Mesenchymal stem cell (in vitro differentiated cells and primary cell): ENCODE data around the gene TUBE1.

Experiments used
- DNase-seq: peaks from one replicate; pipeline ENCODE4 v3.0.0-alpha.2; 2013
- H2AFZ ChIP-seq: one replicate; pipeline ENCODE4 v1.6.1; 2013; ENCODE audit warnings: low read depth, mild to moderate bottlenecking, control low read depth, inconsistent platforms, low read length, moderate library complexity
- H2AK5ac ChIP-seq: 2 replicates; pipeline ENCODE4 v1.6.1; 2013; ENCODE audit warnings: low read length, moderate library complexity, mild to moderate bottlenecking, inconsistent platforms; ENCODE audit not compliant: severe bottlenecking
- H2BK120ac ChIP-seq: one replicate; pipeline ENCODE4 v1.6.1; 2013; ENCODE audit warnings: low read depth, mild to moderate bottlenecking, inconsistent platforms, low read length, moderate library complexity
- H2BK12ac ChIP-seq, 2 experiments: one replicate each; pipeline ENCODE4 v1.6.1; 2013; ENCODE audit warnings: inconsistent platforms in 2 of 2, low read length in 2 of 2, mild to moderate bottlenecking in 2 of 2, moderate library complexity in 2 of 2, control low read depth in 1 of 2
- H2BK15ac ChIP-seq: one replicate; pipeline ENCODE4 v1.6.1; 2013; ENCODE audit warnings: mild to moderate bottlenecking, low read depth, inconsistent platforms; ENCODE audit not compliant: poor library complexity, severe bottlenecking
- H2BK5ac ChIP-seq: 2 replicates; pipeline ENCODE4 v1.6.1; 2013; ENCODE audit warnings: low read depth, mild to moderate bottlenecking, low read length, control low read depth, inconsistent platforms; ENCODE audit not compliant: poor library complexity, severe bottlenecking
- H3K14ac ChIP-seq, 2 experiments: one replicate each; pipeline ENCODE4 v1.6.1; 2013; ENCODE audit warnings: inconsistent platforms in 2 of 2, low read length in 2 of 2, control low read depth in 1 of 2, mild to moderate bottlenecking in 1 of 2, moderate library complexity in 1 of 2
- H3K18ac ChIP-seq, 2 experiments: one replicate each; pipeline ENCODE4 v1.6.1; 2013; ENCODE audit warnings: inconsistent platforms in 2 of 2, low read length in 2 of 2, control low read depth in 1 of 2, low read depth in 1 of 2, mild to moderate bottlenecking in 1 of 2
- H3K23ac ChIP-seq, 2 experiments: one replicate each; pipeline ENCODE4 v1.6.1; 2013; ENCODE audit warnings: inconsistent platforms in 2 of 2, low read length in 2 of 2, mild to moderate bottlenecking in 2 of 2, moderate library complexity in 2 of 2, control low read depth in 1 of 2
- H3K27ac ChIP-seq: 2 replicates; pipeline ENCODE4 v1.5.1; 2013; ENCODE audit warnings: mild to moderate bottlenecking, moderate library complexity, low read length, control low read depth, inconsistent platforms; ENCODE audit not compliant: poor library complexity, severe bottlenecking
- H3K27me3 ChIP-seq, 2 experiments: 2 replicates each; pipeline versions ENCODE4 v1.6.1 to v1.7.0; 2013; ENCODE audit warnings: low read length in 2 of 2, mild to moderate bottlenecking in 2 of 2, moderate library complexity in 2 of 2, control low read depth in 1 of 2, inconsistent platforms in 1 of 2; ENCODE audit not compliant: control insufficient read depth in 1 of 2, insufficient read depth in 1 of 2
- H3K36me3 ChIP-seq, 2 experiments: 2 replicates each; pipeline versions ENCODE4 v1.6.1 to v1.7.0; 2013; ENCODE audit warnings: low read length in 2 of 2, control low read depth in 1 of 2, inconsistent platforms in 1 of 2, low read depth in 1 of 2, mild to moderate bottlenecking in 1 of 2; ENCODE audit not compliant: insufficient read depth in 2 of 2, control insufficient read depth in 1 of 2
- H3K4ac ChIP-seq, 2 experiments: one replicate each; pipeline ENCODE4 v1.6.1; 2013; ENCODE audit warnings: inconsistent platforms in 2 of 2, low read length in 2 of 2, mild to moderate bottlenecking in 2 of 2, moderate library complexity in 2 of 2, control low read depth in 1 of 2, low read depth in 1 of 2
- H3K4me1 ChIP-seq: 2 replicates; pipeline ENCODE4 v1.6.1; 2013; ENCODE audit warnings: low read depth, low read length, control low read depth; ENCODE audit not compliant: control insufficient read depth, insufficient read depth
- H3K4me2 ChIP-seq: 2 replicates; pipeline ENCODE4 v1.6.1; 2013; ENCODE audit warnings: low read length, mild to moderate bottlenecking, inconsistent platforms; ENCODE audit not compliant: poor library complexity, severe bottlenecking
- H3K4me3 ChIP-seq, 2 experiments: 2 replicates each; pipeline versions ENCODE4 v1.5.1 to v1.7.0; 2013; ENCODE audit warnings: low read length in 2 of 2, mild to moderate bottlenecking in 2 of 2, control low read depth in 1 of 2, low read depth in 1 of 2; ENCODE audit not compliant: insufficient read depth in 1 of 2
- H3K79me1 ChIP-seq: replicated peaks from 2 replicates; pipeline ENCODE4 v1.6.1; 2013; ENCODE audit warnings: mild to moderate bottlenecking, control low read depth, low read length, inconsistent platforms; ENCODE audit not compliant: poor library complexity, severe bottlenecking
- H3K9ac ChIP-seq: 2 replicates; pipeline ENCODE4 v1.7.0; 2013; ENCODE audit warnings: mild to moderate bottlenecking, low read length, moderate library complexity
- H3K9me3 ChIP-seq: 2 replicates; pipeline ENCODE4 v1.7.0; 2013; ENCODE audit warnings: mild to moderate bottlenecking, low read length; ENCODE audit not compliant: control insufficient read depth
- H4K8ac ChIP-seq: one replicate; pipeline ENCODE4 v1.6.1; 2013; ENCODE audit warnings: inconsistent platforms, mild to moderate bottlenecking, low read length, moderate library complexity
- H4K91ac ChIP-seq: one replicate; pipeline ENCODE4 v1.6.1; 2013; ENCODE audit warnings: mild to moderate bottlenecking, low read length, inconsistent platforms
- WGBS: methylation state at CpG from one replicate; pipeline ENCODE4 v1.1.7; 2013; ENCODE audit warnings: mixed read lengths; 5-methylcytosine and 5-hydroxymethylcytosine counted together

TUBE1 gene

GRCh38 chr6:112122756-112123155 lies 35.5 kb upstream of the TUBE1 start:
- 95% methylated on average over 1 of the region's 2 CpGs for WGBS
- no peak overlapping the region for H3K4me2 ChIP-seq
- H3K23ac ChIP-seq: no peak overlapping the region
- no peak overlapping the region for H3K9ac ChIP-seq
- no peak overlapping the region for H3K4ac ChIP-seq
- no peak overlapping the region for H2BK5ac ChIP-seq
- H4K8ac ChIP-seq: no peak overlapping the region
- peaks cover 0 to 99% of the 10 kb centered on the region in 2 experiments for H3K36me3 ChIP-seq
- H4K91ac ChIP-seq: no peak overlapping the region
- H3K27me3 ChIP-seq: no peaks in the 10 kb centered on the region
- H2BK120ac ChIP-seq: no peak overlapping the region
- no peak overlapping the region for H2AK5ac ChIP-seq
- no peak overlapping the region for H3K18ac ChIP-seq
- no peaks in the 10 kb centered on the region for H3K79me1 ChIP-seq
- no peak overlapping the region for H2BK12ac ChIP-seq
- H3K27ac ChIP-seq: no peak overlapping the region
- no peaks in the 10 kb centered on the region for H3K4me1 ChIP-seq
- no peak overlapping the region for H2BK15ac ChIP-seq
- no peaks in the 10 kb centered on the region for H3K9me3 ChIP-seq
- no peak overlapping the region for H3K14ac ChIP-seq
- no peak overlapping the region for H3K4me3 ChIP-seq
- H2AFZ ChIP-seq: no peak overlapping the region
- no peak for DNase-seq

- no peak overlapping the region for H3K23ac ChIP-seq
- no peak for DNase-seq
- no peak overlapping the region for H3K9ac ChIP-seq
- H3K4me1 ChIP-seq: peaks cover 5% of the 10 kb centered on the region
- no peak overlapping the region for H2BK15ac ChIP-seq
- H3K18ac ChIP-seq: no peak overlapping the region
- H3K27me3 ChIP-seq: no peaks in the 10 kb centered on the region
- H3K36me3 ChIP-seq: peaks cover 0 to 100% of the 10 kb centered on the region in 2 experiments
- no peak overlapping the region for H2BK120ac ChIP-seq
- H2AFZ ChIP-seq: no peak overlapping the region
- no peak overlapping the region for H4K8ac ChIP-seq
- H3K4me3 ChIP-seq: no peak overlapping the region
- H3K79me1 ChIP-seq: no peaks in the 10 kb centered on the region
- no peak overlapping the region for H4K91ac ChIP-seq
- H2BK12ac ChIP-seq: no peak overlapping the region
- no peak overlapping the region for H3K14ac ChIP-seq
- H2BK5ac ChIP-seq: no peak overlapping the region
- H3K27ac ChIP-seq: no peak overlapping the region
- no peak overlapping the region for H3K4ac ChIP-seq
- H3K9me3 ChIP-seq: no peaks in the 10 kb centered on the region
- no peak overlapping the region for H3K4me2 ChIP-seq
- no peak overlapping the region for H2AK5ac ChIP-seq
These were observed 30.8 kb upstream of the TUBE1 start for GRCh38 chr6:112118034-112118433.

- Histone ChIP-seq H2AFZ (no peak overlapping the region), H3K23ac (no peak overlapping the region), H3K4me3 (no peak overlapping the region), H3K4ac (no peak overlapping the region), H3K79me1 (no peaks in the 10 kb centered on the region), H3K9me3 (no peaks in the 10 kb centered on the region), H3K4me1 (peaks cover 5% of the 10 kb centered on the region), H3K27me3 (no peaks in the 10 kb centered on the region), H2BK12ac (no peak overlapping the region), H2BK120ac (no peak overlapping the region), H2BK5ac (no peak overlapping the region), H3K4me2 (no peak overlapping the region), H3K9ac (no peak overlapping the region), H2BK15ac (no peak overlapping the region), H3K36me3 (peaks cover 0 to 100% of the 10 kb centered on the region in 2 experiments), H3K14ac (no peak overlapping the region), H3K18ac (peak overlapping the region in 1 of 2 experiments; percentile 4), H3K27ac (peak overlapping the region; percentile 8), H4K8ac (no peak overlapping the region), H2AK5ac (no peak overlapping the region), H4K91ac (no peak overlapping the region)
- no CpG with 5 or more reads among the region's 1 CpG for WGBS
- peak; percentile 24 for DNase-seq
These were observed 30.3 kb upstream of the TUBE1 start for GRCh38 chr6:112117554-112117953.

- H2BK15ac ChIP-seq: no peak overlapping the region
- no peaks in the 10 kb centered on the region for H3K27me3 ChIP-seq
- H3K27ac ChIP-seq: no peak overlapping the region
- no peak for DNase-seq
- H4K8ac ChIP-seq: no peak overlapping the region
- H3K4ac ChIP-seq: no peak overlapping the region
- H3K9ac ChIP-seq: no peak overlapping the region
- H3K14ac ChIP-seq: peak overlapping the region in 1 of 2 experiments; percentile 44
- 100% methylated on average over 1 of the region's 1 CpG for WGBS
- H3K4me3 ChIP-seq: no peak overlapping the region
- H2AK5ac ChIP-seq: no peak overlapping the region
- H3K18ac ChIP-seq: no peak overlapping the region
- peaks cover 0 to 100% of the 10 kb centered on the region in 2 experiments for H3K36me3 ChIP-seq
- H2BK12ac ChIP-seq: no peak overlapping the region
- H3K79me1 ChIP-seq: no peaks in the 10 kb centered on the region
- H3K4me1 ChIP-seq: peaks cover 5% of the 10 kb centered on the region
- H3K23ac ChIP-seq: no peak overlapping the region
- peak overlapping the region; percentile 73 for H2AFZ ChIP-seq
- no peak overlapping the region for H2BK5ac ChIP-seq
- H4K91ac ChIP-seq: no peak overlapping the region
- H3K4me2 ChIP-seq: no peak overlapping the region
- H2BK120ac ChIP-seq: no peak overlapping the region
- H3K9me3 ChIP-seq: no peaks in the 10 kb centered on the region
These were observed 28.9 kb upstream of the TUBE1 start for GRCh38 chr6:112116221-112116620.
